Right lobe of liver (tissue), 6 donors: ENCODE results near the gene TYROBP. TPM values are rescaled to one million over a fixed set of nuclear protein-coding genes. Genes with fewer than 3 reads are reported as not detected.

Experiments
- ATAC-seq, 4 donors: fragments of 200-7000 bp; cut with Tn5 transposase; one replicate each; pipeline ENCODE4 v1.9.1; 2020; ENCODE audit warnings: mild to moderate bottlenecking in 4 of 4, moderate library complexity in 4 of 4
- DNase-seq, 3 donors: peaks; one replicate each; pipeline ENCODE4 v3.0.0-alpha.2; 2020
- H3K27ac ChIP-seq, 3 donors: fragments of 200-600 bp; one replicate each; pipeline ENCODE4 v1.8.0; 2022
- H3K27me3 ChIP-seq, 2 donors: fragments of 200-600 bp; one replicate each; pipeline ENCODE4 v1.8.0; 2022
- H3K36me3 ChIP-seq, 4 donors: fragments of 200-600 bp; sonication (generic) in 1 of 4; one replicate each; pipeline versions ENCODE4 v1.5.1 to v1.8.0; 2017 to 2022; ENCODE audit warnings: control low read depth in 1 of 4
- H3K4me1 ChIP-seq, 4 donors: fragments of 200-600 bp; sonication (generic) in 1 of 4; one replicate each; pipeline versions ENCODE4 v1.5.1 to v1.8.0; 2017 to 2022; ENCODE audit warnings: control low read depth in 1 of 4
- H3K4me3 ChIP-seq, 3 donors: fragments of 200-600 bp; one replicate each; pipeline ENCODE4 v1.8.0; 2022
- H3K9me3 ChIP-seq, 4 donors: fragments of 200-600 bp; sonication (generic) in 1 of 4; one replicate each; pipeline versions ENCODE4 v1.5.1 to v1.8.0; 2017 to 2022; ENCODE audit warnings: control low read depth in 1 of 4
- CTCF ChIP-seq, 4 donors: fragments of 200-600 bp in 3 of 4; fragments of 450-650 bp in 1 of 4; IDR thresholded peaks; one replicate each; pipeline versions ENCODE4 v1.5.1 to v1.8.0; 2016 to 2022; ENCODE audit warnings: antibody characterized with exemption in 4 of 4, mild to moderate bottlenecking in 2 of 4
- POLR2A ChIP-seq: fragments of 450-650 bp; IDR thresholded peaks from one replicate; pipeline ENCODE4 v1.6.1; 2017; ENCODE audit warnings: antibody characterized with exemption, mild to moderate bottlenecking
- WGBS: methylation state at CpG from one replicate; pipeline ENCODE4 v1.1.6; 2018; ENCODE audit warnings: low coverage, low lambda C conversion rate; ENCODE audit not compliant: insufficient coverage; ENCODE audit errors: missing lambda C conversion rate; 5-methylcytosine and 5-hydroxymethylcytosine counted together
- intact Hi-C, 2 donors: fragments of 100-400 bp; cut with DNase I; formaldehyde crosslinking; loops; one replicate each; pipeline versions ENCODE4 v1.11.2 to v1.14.1; 2022
- total RNA-seq, 6 experiments: library from RNA; depleted of rRNA in 2 of 6; stranded (reverse); fragments of >200 nt in 2 of 6; fragmentation: NEBNext Ultra II Directional in 3 of 6; extraction: Animal tissue kit (Norgen Biotek cat#: 25700) in 3 of 6; gene quantifications; one replicate each; pipeline versions ENCODE4 v1.1.0 to v1.2.4, GENCODE V29; 2016 to 2023
- donor health status: DM: no; HTN: yes; CAD: no.
- donor health status: DM: no; HTN: no; CAD: no.
- donor health status: DM: no; HTN: no; CAD: no.
- donor health status: DM: no; HTN: yes; CAD: no.
- donor health status: DM: no; HTN: yes; CAD: no.

Gene TYROBP
- total RNA-seq, 6 experiments from 2014 or later, result 15.6 to 77.8 (median 29.7) TPM

GRCh38 chr19:35889370-35890112 is 18.6 kb downstream of the TYROBP start:
- no peak for TF ChIP-seq CTCF (IDR thresholded peaks at IDR 0.05)
- TF ChIP-seq POLR2A, result no peak
- WGBS, result 87% methylated on average over 1 of the region's 18 CpGs
- Histone ChIP-seq H3K36me3 (peaks cover 0 to 26% (median 0%) of the 10 kb centered on the region in 4 donors), H3K4me1 (no peaks in the 10 kb centered on the region), H3K27ac (no peak overlapping the region), H3K27me3 (no peaks in the 10 kb centered on the region), H3K9me3 (no peaks in the 10 kb centered on the region), H3K4me3 (no peak overlapping the region)
- no peak for DNase-seq
- intact Hi-C loops, result loop anchor here in 1 of 2 donors (5.0 kb wide), 1 partner anchor 38 kb away; no protein-coding TSS in a partner anchor
- ATAC-seq, result peak in 1 of 4 donors; percentile 43

GRCh38 chr19:35888398-35888797 is 19.7 kb downstream of the TYROBP start:
- Histone ChIP-seq H3K9me3 (no peaks in the 10 kb centered on the region), H3K4me3 (no peak overlapping the region), H3K27me3 (no peaks in the 10 kb centered on the region), H3K27ac (no peak overlapping the region), H3K4me1 (no peaks in the 10 kb centered on the region), H3K36me3 (peaks cover 0 to 26% (median 0%) of the 10 kb centered on the region in 4 donors)
- intact Hi-C loops, result loop anchor here in 1 of 2 donors (5.0 kb wide), 1 partner anchor 39 kb away; no protein-coding TSS in a partner anchor
- DNase-seq, result no peak
- no peak for ATAC-seq
- TF ChIP-seq CTCF (IDR thresholded peaks at IDR 0.05) (no peak), POLR2A (no peak)
- WGBS, result 87% methylated on average over 7 of the region's 9 CpGs

- ATAC-seq (no peak), DNase-seq (no peak)
- Histone ChIP-seq H3K9me3 (no peaks in the 10 kb centered on the region), H3K27ac (no peak overlapping the region), H3K4me1 (no peaks in the 10 kb centered on the region), H3K36me3 (peaks cover 0 to 22% (median 0%) of the 10 kb centered on the region in 4 donors), H3K27me3 (no peaks in the 10 kb centered on the region), H3K4me3 (no peak overlapping the region)
- intact Hi-C loops, result loop anchor here in 1 of 2 donors (5.0 kb wide), 1 partner anchor 40 kb away; no protein-coding TSS in a partner anchor
- TF ChIP-seq POLR2A (no peak), CTCF (IDR thresholded peaks at IDR 0.05) (no peak)
- 100% methylated on average over 1 of the region's 5 CpGs for WGBS
Measured at GRCh38 chr19:35887197-35887596, 20.9 kb downstream of the TYROBP start.

- H3K27ac ChIP-seq, result no peak overlapping the region
- peaks cover 0 to 22% (median 0%) of the 10 kb centered on the region in 4 donors for H3K36me3 ChIP-seq
- H3K4me3 ChIP-seq, result no peak overlapping the region
- no peaks in the 10 kb centered on the region for H3K27me3 ChIP-seq
- ATAC-seq (no peak), DNase-seq (no peak)
- TF ChIP-seq POLR2A, result no peak
- TF ChIP-seq CTCF (IDR thresholded peaks at IDR 0.05), result no peak
- intact Hi-C loops, result loop anchor here in 1 of 2 donors (5.0 kb wide), 1 partner anchor 41 kb away; no protein-coding TSS in a partner anchor
- 100% methylated on average over 2 of the region's 8 CpGs for WGBS
- H3K4me1 ChIP-seq, result no peaks in the 10 kb centered on the region
- H3K9me3 ChIP-seq, result no peaks in the 10 kb centered on the region
Measured at GRCh38 chr19:35885904-35886303, 22.2 kb downstream of the TYROBP start.
